ENCODE results near the gene UAP1L1. TPM values are rescaled to one million over a fixed set of nuclear protein-coding genes. Genes with fewer than 3 reads are reported as not detected.

Gene UAP1L1
- total and polyA plus RNA-seq, 12 donors, result 3.4 to 24.3 (median 8.5) TPM

DNA sequence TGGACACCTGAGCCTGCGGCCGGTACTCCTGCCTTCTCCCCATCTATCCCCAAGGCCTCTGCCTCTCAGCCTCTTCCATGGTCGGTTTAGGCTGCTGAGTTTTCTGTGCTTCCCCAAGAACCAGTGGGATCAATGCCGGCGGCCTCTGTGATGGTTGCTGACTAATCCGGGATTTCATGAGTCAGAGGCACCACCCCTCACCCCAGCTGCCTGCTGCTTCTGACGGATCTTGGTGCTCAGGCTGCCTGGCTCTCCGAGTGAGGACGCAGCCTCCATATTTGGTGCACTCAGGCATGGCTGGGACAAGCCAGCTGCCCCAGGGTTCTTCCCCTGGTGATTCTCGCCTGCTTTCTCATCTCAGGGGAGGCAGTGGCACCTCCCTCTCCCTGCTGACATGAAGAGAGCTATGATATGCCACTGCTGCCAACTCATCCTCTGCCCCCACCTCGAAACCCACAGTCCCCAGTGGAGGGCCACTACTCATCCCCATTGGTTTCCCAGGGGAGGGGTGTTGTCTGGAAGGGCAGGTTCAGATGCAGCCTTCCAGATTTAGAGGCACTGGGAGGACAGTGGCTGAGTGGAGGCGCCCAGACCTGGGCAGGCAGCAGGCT lies 6.2 kb downstream of the UAP1L1 start:
- peaks cover 7 to 50% (median 25%) of the 10 kb centered on the region in 9 donors for H3K4me1 ChIP-seq
- ATAC-seq, result no peak
- 75 to 77% methylated on average over 12 of the region's 12 CpGs for WGBS, 2 donors
- no peak for TF ChIP-seq CTCF (IDR thresholded peaks at IDR 0.05)
- H3K36me3 ChIP-seq, result peaks cover 0 to 58% (median 18%) of the 10 kb centered on the region in 9 donors
- no peak overlapping the region for H3K4me3 ChIP-seq
- peak overlapping the region in 3 of 10 donors; percentile 14 to 44 (median 25) for H3K27ac ChIP-seq
- intact Hi-C loops (cut with DNase I), result no loop called here
- H3K27me3 ChIP-seq, result no peaks in the 10 kb centered on the region
- no peaks in the 10 kb centered on the region for H3K9me3 ChIP-seq
- no peak for DNase-seq

GRCh38 chr9:137084526-137084925 lies 7.2 kb downstream of the UAP1L1 start:
- H3K27me3 ChIP-seq, result no peaks in the 10 kb centered on the region
- DNase-seq (no peak), ATAC-seq (no peak)
- H3K27ac ChIP-seq, result peak overlapping the region in 1 of 10 donors; percentile 14
- TF ChIP-seq CTCF (IDR thresholded peaks at IDR 0.05), result no peak
- peaks cover 6 to 45% (median 24%) of the 10 kb centered on the region in 9 donors for H3K4me1 ChIP-seq
- no peak overlapping the region for H3K4me3 ChIP-seq
- H3K36me3 ChIP-seq, result peaks cover 0 to 58% (median 9%) of the 10 kb centered on the region in 9 donors
- 78 to 82% methylated on average over 9 of the region's 9 CpGs for WGBS, 2 donors
- intact Hi-C loops (cut with DNase I), result no loop called here
- no peaks in the 10 kb centered on the region for H3K9me3 ChIP-seq

DNA sequence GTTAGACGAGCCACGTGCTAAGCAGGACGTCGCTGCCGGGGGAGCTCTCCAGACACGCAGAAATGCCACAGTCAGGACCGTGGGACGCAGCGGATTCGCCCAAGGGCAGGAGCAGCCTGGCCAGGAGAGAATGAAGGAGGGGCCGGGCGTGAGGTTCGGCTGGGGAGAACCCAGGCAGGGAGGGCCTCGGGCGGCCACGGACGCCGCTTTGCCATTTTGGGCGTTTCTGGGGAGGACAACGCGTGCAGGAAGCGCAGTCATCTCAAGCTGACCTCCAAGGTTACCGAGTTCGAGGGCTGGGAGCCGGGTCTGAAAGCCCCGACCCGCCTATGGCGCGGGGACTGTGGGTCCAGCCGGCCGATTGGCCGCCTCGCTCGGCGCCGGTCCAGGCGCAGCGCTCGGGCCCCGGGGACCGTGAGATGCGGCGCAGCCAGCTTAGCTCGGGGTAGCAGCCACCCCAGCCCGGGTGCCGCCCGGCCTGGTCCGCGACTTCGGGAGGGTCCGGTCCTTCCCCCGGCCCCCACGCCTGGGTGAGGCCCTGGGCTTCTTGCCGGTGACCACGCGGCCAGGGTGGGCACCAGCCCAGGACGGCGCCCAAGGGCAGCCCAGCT lies 8.7 kb downstream of the UAP1L1 start:
- Histone ChIP-seq H3K4me1 (peaks cover 6 to 45% (median 24%) of the 10 kb centered on the region in 9 donors), H3K9me3 (no peaks in the 10 kb centered on the region), H3K27me3 (no peaks in the 10 kb centered on the region), H3K36me3 (peaks cover 0 to 56% (median 3%) of the 10 kb centered on the region in 9 donors), H3K4me3 (peak overlapping the region; percentile 67 to 96 (median 84)), H3K27ac (peak overlapping the region; percentile 76 to 98 (median 96))
- DNase-seq, result peak; percentile 45 to 66
- WGBS, 2 donors, result 1% methylated on average over 56 to 58 of the region's 58 CpGs
- intact Hi-C loops (cut with DNase I), result loop anchor here in 1 of 10 donors (1.0 kb wide), 1 partner anchor 29 kb away; no protein-coding TSS in a partner anchor
- peak; percentile 8 to 66 (median 23) for ATAC-seq
- no peak for TF ChIP-seq CTCF (IDR thresholded peaks at IDR 0.05)

DNA sequence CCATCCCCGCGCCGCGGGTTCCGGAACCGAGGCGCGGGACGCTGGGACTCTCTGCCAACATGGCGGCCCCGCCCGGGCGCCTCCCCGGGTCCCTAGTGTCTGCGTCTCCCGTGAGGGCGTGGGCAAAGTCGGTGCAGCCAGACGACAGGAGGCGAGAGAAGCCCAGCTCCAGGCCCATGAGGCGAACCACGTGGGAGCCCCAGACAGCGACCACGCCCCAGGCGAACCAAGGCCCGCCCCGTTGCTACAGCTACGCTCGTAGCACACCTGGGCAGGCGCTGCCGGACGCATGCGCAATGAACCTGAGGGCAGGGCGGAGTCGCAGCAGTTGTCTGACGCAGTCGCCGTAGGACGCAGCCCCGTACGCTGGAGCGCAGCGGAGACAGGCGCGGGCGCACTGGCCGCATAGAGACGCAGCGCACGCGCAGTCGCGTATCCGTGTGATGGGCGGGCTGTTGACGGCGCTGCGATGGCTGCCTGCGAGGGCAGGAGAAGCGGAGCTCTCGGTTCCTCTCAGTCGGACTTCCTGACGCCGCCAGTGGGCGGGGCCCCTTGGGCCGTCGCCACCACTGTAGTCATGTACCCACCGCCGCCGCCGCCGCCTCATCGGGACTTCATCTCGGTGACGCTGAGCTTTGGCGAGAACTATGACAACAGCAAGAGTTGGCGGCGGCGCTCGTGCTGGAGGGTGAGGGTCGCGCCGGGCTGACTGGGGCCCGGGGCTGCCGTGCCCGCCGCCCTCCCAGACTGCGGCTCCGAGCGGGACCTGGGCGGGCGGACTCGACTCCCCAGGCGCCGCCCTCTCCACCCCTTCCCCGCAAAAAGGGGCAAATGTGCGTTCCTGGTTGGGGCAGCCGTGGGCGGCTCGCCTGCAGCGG lies 9.5 kb downstream of the UAP1L1 start, which contains the start of gene MAN1B1:
Gene MAN1B1 (plus strand): TSS at position 455 of the 878 bp plus-strand sequence. CDS start 15 bp downstream, at position 470.
- intact Hi-C loops (cut with DNase I), result loop anchor here in 1 of 10 donors (1.0 kb wide), 1 partner anchor 29 kb away; no protein-coding TSS in a partner anchor
- Histone ChIP-seq H3K27me3 (no peaks in the 10 kb centered on the region), H3K9me3 (no peaks in the 10 kb centered on the region), H3K27ac (peak within 1 kb of the TSS; percentile 76 to 98 (median 96)), H3K4me1 (peaks cover 6 to 45% (median 24%) of the 10 kb centered on the region in 9 donors), H3K36me3 (peaks cover 0 to 56% (median 4%) of the 10 kb centered on the region in 9 donors), H3K4me3 (peak within 1 kb of the TSS; percentile 67 to 96 (median 84))
- DNase-seq, result peak; percentile 97 to 99
- no peak for TF ChIP-seq CTCF (IDR thresholded peaks at IDR 0.05)
- WGBS, 2 donors, result 0% methylated on average over 100 to 101 of the region's 101 CpGs
- ATAC-seq, result peak; percentile 92 to 97 (median 96)

Measured in heart right ventricle (tissue), 16 donors.